Prostate gland (tissue), 2 donors: ENCODE results near the gene DPYD. TPM values are rescaled to one million over a fixed set of nuclear protein-coding genes. Genes with fewer than 3 reads are reported as not detected.

Source experiments
- DNase-seq: peaks from one replicate; pipeline ENCODE4 v3.0.0-alpha.2; 2019; ENCODE audit warnings: low spot score
- H3K27ac ChIP-seq, 2 donors: fragments of 200-600 bp; sonication (generic); 2 replicates each; pipeline ENCODE4 v1.5.1; 2017 to 2019
- H3K27me3 ChIP-seq: fragments of 200-600 bp; sonication (generic); replicated peaks from 2 replicates; pipeline ENCODE4 v1.5.1; 2019; ENCODE audit not compliant: insufficient read depth
- H3K36me3 ChIP-seq, 2 donors: fragments of 200-600 bp; sonication (generic); 1 replicate in 1 of 2; 2 replicates in 1 of 2; pipeline versions ENCODE4 v1.5.1 to v1.8.1; 2017 to 2019
- H3K4me1 ChIP-seq: fragments of 200-600 bp; sonication (generic); replicated peaks from 2 replicates; pipeline ENCODE4 v1.5.1; 2019
- H3K4me3 ChIP-seq, 2 donors: fragments of 200-600 bp; sonication (generic); 2 replicates each; pipeline ENCODE4 v1.5.1; 2017 to 2019
- H3K9me3 ChIP-seq: fragments of 200-600 bp; sonication (generic); 2 replicates; pipeline ENCODE4 v1.5.1; 2017
- POLR2A ChIP-seq: fragments of 450-650 bp; IDR thresholded peaks from one replicate; pipeline ENCODE4 v1.6.1; 2016; ENCODE audit warnings: antibody characterized with exemption, mild to moderate bottlenecking
- POLR2AphosphoS5 ChIP-seq: sonication (generic); formaldehyde crosslinking; IDR thresholded peaks from one replicate; pipeline ENCODE4 v1.6.1; 2017; ENCODE audit warnings: antibody characterized with exemption
- WGBS: methylation state at CpG from one replicate; pipeline ENCODE4 v1.1.5; 2018; 5-methylcytosine and 5-hydroxymethylcytosine counted together
- intact Hi-C: fragments of 100-400 bp; cut with DNase I; formaldehyde crosslinking; loops from one replicate; pipeline ENCODE4 v1.14.2; 2022
- total RNA-seq, 2 donors: library from RNA; depleted of rRNA; stranded (reverse); fragments of >200 nt; gene quantifications; one replicate each; pipeline ENCODE4 v1.1.0, GENCODE V29; 2016
- TF ChIP-seq, protein P1 (sequence below), 4 experiments: fragments of 200-600 bp in 2 of 4; fragments of 450-650 bp in 2 of 4; sonication (generic) in 2 of 4; IDR thresholded peaks; 1 replicate in 3 of 4; 2 replicates in 1 of 4; pipeline ENCODE4 v1.5.1; 2016 to 2019; ENCODE audit warnings: antibody characterized with exemption in 4 of 4, mild to moderate bottlenecking in 2 of 4, moderate library complexity in 2 of 4

DPYD gene
- total RNA-seq, 2 donors from 2014 or later, result 18.2 to 19.7 TPM

- TF ChIP-seq, protein P1, sequence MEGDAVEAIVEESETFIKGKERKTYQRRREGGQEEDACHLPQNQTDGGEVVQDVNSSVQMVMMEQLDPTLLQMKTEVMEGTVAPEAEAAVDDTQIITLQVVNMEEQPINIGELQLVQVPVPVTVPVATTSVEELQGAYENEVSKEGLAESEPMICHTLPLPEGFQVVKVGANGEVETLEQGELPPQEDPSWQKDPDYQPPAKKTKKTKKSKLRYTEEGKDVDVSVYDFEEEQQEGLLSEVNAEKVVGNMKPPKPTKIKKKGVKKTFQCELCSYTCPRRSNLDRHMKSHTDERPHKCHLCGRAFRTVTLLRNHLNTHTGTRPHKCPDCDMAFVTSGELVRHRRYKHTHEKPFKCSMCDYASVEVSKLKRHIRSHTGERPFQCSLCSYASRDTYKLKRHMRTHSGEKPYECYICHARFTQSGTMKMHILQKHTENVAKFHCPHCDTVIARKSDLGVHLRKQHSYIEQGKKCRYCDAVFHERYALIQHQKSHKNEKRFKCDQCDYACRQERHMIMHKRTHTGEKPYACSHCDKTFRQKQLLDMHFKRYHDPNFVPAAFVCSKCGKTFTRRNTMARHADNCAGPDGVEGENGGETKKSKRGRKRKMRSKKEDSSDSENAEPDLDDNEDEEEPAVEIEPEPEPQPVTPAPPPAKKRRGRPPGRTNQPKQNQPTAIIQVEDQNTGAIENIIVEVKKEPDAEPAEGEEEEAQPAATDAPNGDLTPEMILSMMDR (IDR thresholded peaks at IDR 0.05), result no peak
- TF ChIP-seq POLR2A (no peak), POLR2AphosphoS5 (no peak)
- no peak for DNase-seq
- no peaks in the 10 kb centered on the region for H3K36me3 ChIP-seq
Observed at GRCh38 chr1:97135972-97136371, 784.9 kb downstream of the DPYD start.

DNA sequence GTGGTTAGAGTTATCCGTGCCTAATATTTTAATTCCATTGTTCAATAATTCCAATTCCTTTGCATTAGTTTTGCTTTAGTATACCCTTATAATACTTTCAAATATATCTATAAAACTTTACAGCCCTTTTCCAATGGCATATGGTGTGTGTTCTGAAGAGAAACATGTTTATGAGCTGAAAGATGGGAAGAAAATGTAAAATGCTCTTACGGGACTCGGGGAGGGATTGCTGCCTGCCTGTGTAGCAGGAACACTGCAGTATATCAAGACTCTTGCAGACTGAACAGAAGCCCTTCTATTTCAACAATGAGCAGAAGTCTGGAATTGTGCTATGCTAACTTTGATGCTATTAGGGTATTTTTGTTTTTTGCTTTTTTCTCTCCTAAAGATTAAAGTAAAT is 792.4 kb downstream of the DPYD start:
- Histone ChIP-seq H3K27me3 (no peaks in the 10 kb centered on the region), H3K27ac (no peak overlapping the region), H3K36me3 (no peaks in the 10 kb centered on the region), H3K9me3 (no peaks in the 10 kb centered on the region), H3K4me3 (no peak overlapping the region), H3K4me1 (no peaks in the 10 kb centered on the region)
- TF ChIP-seq POLR2AphosphoS5, result no peak
- TF ChIP-seq, protein P1 (IDR thresholded peaks at IDR 0.05), result no peak
- no peak for TF ChIP-seq POLR2A
- DNase-seq, result no peak
- WGBS, result 31% methylated on average over 3 of the region's 3 CpGs
- intact Hi-C loops, result no loop called here

More at GRCh38 chr1:97135972-97136371, 784.9 kb downstream of the DPYD start:
- Histone ChIP-seq H3K4me3 (no peak overlapping the region), H3K27me3 (no peaks in the 10 kb centered on the region), H3K9me3 (no peaks in the 10 kb centered on the region), H3K4me1 (no peaks in the 10 kb centered on the region), H3K27ac (no peak overlapping the region)
- intact Hi-C loops, result no loop called here
- 90% methylated on average over 4 of the region's 4 CpGs for WGBS

- no peaks in the 10 kb centered on the region for H3K27me3 ChIP-seq
- TF ChIP-seq POLR2AphosphoS5, result no peak
- TF ChIP-seq POLR2A, result no peak
- TF ChIP-seq, protein P1 (IDR thresholded peaks at IDR 0.05), result no peak
- intact Hi-C loops, result no loop called here
- H3K4me1 ChIP-seq, result no peaks in the 10 kb centered on the region
- no peak overlapping the region for H3K27ac ChIP-seq
- no peaks in the 10 kb centered on the region for H3K9me3 ChIP-seq
- no peak for DNase-seq
- H3K4me3 ChIP-seq, result no peak overlapping the region
- WGBS, result 88% methylated on average over 3 of the region's 3 CpGs
- H3K36me3 ChIP-seq, result no peaks in the 10 kb centered on the region
Observed at GRCh38 chr1:97123717-97124431, 797.0 kb downstream of the DPYD start.

GRCh38 chr1:97120806-97121205 is 800.0 kb downstream of the DPYD start:
- H3K9me3 ChIP-seq, result no peaks in the 10 kb centered on the region
- TF ChIP-seq, protein P1 (IDR thresholded peaks at IDR 0.05), result no peak
- TF ChIP-seq POLR2AphosphoS5 (no peak), POLR2A (no peak)
- H3K36me3 ChIP-seq, result no peaks in the 10 kb centered on the region
- intact Hi-C loops, result no loop called here
- WGBS, result 89% methylated on average over 1 of the region's 1 CpG
- H3K4me1 ChIP-seq, result no peaks in the 10 kb centered on the region
- H3K4me3 ChIP-seq, result no peak overlapping the region
- no peak overlapping the region for H3K27ac ChIP-seq
- DNase-seq, result no peak
- no peaks in the 10 kb centered on the region for H3K27me3 ChIP-seq
